ENCODE measurements around the gene DNM2.

DNM2 gene

GRCh38 chr19:10800488-10800887, 82.6 kb downstream of the DNM2 start:
- Histone ChIP-seq H3K4me2 (ENCODE audit: low read length, poor library complexity, severe bottlenecking) (no peak overlapping the region), H3K23ac (ENCODE audit: low read length in 2 of 2) (no peak overlapping the region), H2AK5ac (ENCODE audit: low read length, severe bottlenecking) (no peak overlapping the region), H3K4me3 (ENCODE audit: insufficient read depth in 1 of 2, low read depth in 1 of 2, low read length in 2 of 2) (no peak overlapping the region), H3K4me1 (ENCODE audit: control insufficient read depth, insufficient read depth, low read depth, low read length) (no peaks in the 10 kb centered on the region), H2BK5ac (ENCODE audit: low read depth, low read length, poor library complexity, severe bottlenecking) (no peak overlapping the region), H3K27me3 (ENCODE audit: control insufficient read depth in 1 of 2, insufficient read depth in 1 of 2, low read length in 2 of 2) (no peaks in the 10 kb centered on the region), H4K91ac (ENCODE audit: low read length) (no peak overlapping the region), H3K14ac (ENCODE audit: low read length in 2 of 2) (no peak overlapping the region), H3K36me3 (ENCODE audit: control insufficient read depth in 1 of 2, insufficient read depth in 2 of 2, low read depth in 1 of 2, low read length in 2 of 2) (peaks cover 92% of the 10 kb centered on the region in 2 experiments), H4K8ac (ENCODE audit: low read length) (no peak overlapping the region), H3K18ac (ENCODE audit: low read depth in 1 of 2, low read length in 2 of 2) (no peak overlapping the region), H3K27ac (ENCODE audit: low read length, poor library complexity, severe bottlenecking) (no peak overlapping the region), H3K79me1 (replicated peaks; ENCODE audit: low read length, poor library complexity, severe bottlenecking) (peaks cover 40% of the 10 kb centered on the region), H2BK120ac (ENCODE audit: low read depth, low read length) (no peak overlapping the region), H2BK15ac (ENCODE audit: low read depth, poor library complexity, severe bottlenecking) (no peak overlapping the region), H3K9me3 (ENCODE audit: control insufficient read depth, low read length) (no peaks in the 10 kb centered on the region), H3K9ac (ENCODE audit: low read length) (no peak overlapping the region), H3K4ac (ENCODE audit: low read depth in 1 of 2, low read length in 2 of 2) (no peak overlapping the region), H2BK12ac (ENCODE audit: low read length in 2 of 2) (no peak overlapping the region), H2AFZ (ENCODE audit: low read depth, low read length) (no peak overlapping the region)
- WGBS = 97% methylated on average over 9 of the region's 9 CpGs
- DNase-seq = no peak

- no peak overlapping the region for H3K18ac ChIP-seq (ENCODE audit: low read depth in 1 of 2, low read length in 2 of 2)
- no peaks in the 10 kb centered on the region for H3K27me3 ChIP-seq (ENCODE audit: control insufficient read depth in 1 of 2, insufficient read depth in 1 of 2, low read length in 2 of 2)
- H2BK15ac ChIP-seq (ENCODE audit: low read depth, poor library complexity, severe bottlenecking) = no peak overlapping the region
- no peak overlapping the region for H2AK5ac ChIP-seq (ENCODE audit: low read length, severe bottlenecking)
- no peak overlapping the region for H4K8ac ChIP-seq (ENCODE audit: low read length)
- H2BK12ac ChIP-seq (ENCODE audit: low read length in 2 of 2) = no peak overlapping the region
- H2AFZ ChIP-seq (ENCODE audit: low read depth, low read length) = no peak overlapping the region
- H3K9ac ChIP-seq (ENCODE audit: low read length) = no peak overlapping the region
- no peak for DNase-seq
- no peak overlapping the region for H3K23ac ChIP-seq (ENCODE audit: low read length in 2 of 2)
- H3K27ac ChIP-seq (ENCODE audit: low read length, poor library complexity, severe bottlenecking) = no peak overlapping the region
- 97% methylated on average over 5 of the region's 5 CpGs for WGBS
- no peak overlapping the region for H2BK120ac ChIP-seq (ENCODE audit: low read depth, low read length)
- H2BK5ac ChIP-seq (ENCODE audit: low read depth, low read length, poor library complexity, severe bottlenecking) = no peak overlapping the region
- H3K4me3 ChIP-seq (ENCODE audit: insufficient read depth in 1 of 2, low read depth in 1 of 2, low read length in 2 of 2) = no peak overlapping the region
- peaks cover 34% of the 10 kb centered on the region for H3K79me1 ChIP-seq (replicated peaks; ENCODE audit: low read length, poor library complexity, severe bottlenecking)
- no peak overlapping the region for H3K4me2 ChIP-seq (ENCODE audit: low read length, poor library complexity, severe bottlenecking)
- H3K4ac ChIP-seq (ENCODE audit: low read depth in 1 of 2, low read length in 2 of 2) = no peak overlapping the region
- H4K91ac ChIP-seq (ENCODE audit: low read length) = no peak overlapping the region
- no peaks in the 10 kb centered on the region for H3K4me1 ChIP-seq (ENCODE audit: control insufficient read depth, insufficient read depth, low read depth, low read length)
- no peaks in the 10 kb centered on the region for H3K9me3 ChIP-seq (ENCODE audit: control insufficient read depth, low read length)
- peaks cover 82 to 83% of the 10 kb centered on the region in 2 experiments for H3K36me3 ChIP-seq (ENCODE audit: control insufficient read depth in 1 of 2, insufficient read depth in 2 of 2, low read depth in 1 of 2, low read length in 2 of 2)
- no peak overlapping the region for H3K14ac ChIP-seq (ENCODE audit: low read length in 2 of 2)
Observed at GRCh38 chr19:10802479-10802878, 84.6 kb downstream of the DNM2 start.

DNA sequence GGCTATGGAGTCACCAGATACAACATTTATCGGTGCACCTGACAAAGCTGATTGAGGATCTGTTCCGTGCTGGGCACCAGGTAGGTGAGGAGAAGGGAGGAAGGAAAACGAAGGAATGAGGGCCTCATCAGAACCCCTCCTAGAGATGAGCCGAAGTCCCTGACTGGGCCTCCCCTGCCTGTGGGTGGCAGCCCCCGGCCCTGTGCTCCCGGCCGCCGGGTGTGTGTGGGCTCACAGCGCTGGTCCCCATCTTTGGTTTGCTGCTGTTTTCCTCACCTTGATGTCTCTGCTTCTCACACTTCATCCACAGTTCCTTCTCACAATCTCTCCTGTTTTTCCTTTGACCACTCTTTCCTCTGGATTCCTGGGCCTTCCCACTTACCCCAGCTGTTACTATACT, 85.4 kb downstream of the DNM2 start:
- H3K9me3 ChIP-seq (ENCODE audit: control insufficient read depth, low read length) = no peaks in the 10 kb centered on the region
- no peaks in the 10 kb centered on the region for H3K4me1 ChIP-seq (ENCODE audit: control insufficient read depth, insufficient read depth, low read depth, low read length)
- H3K18ac ChIP-seq (ENCODE audit: low read depth in 1 of 2, low read length in 2 of 2) = no peak overlapping the region
- no peak overlapping the region for H3K4ac ChIP-seq (ENCODE audit: low read depth in 1 of 2, low read length in 2 of 2)
- H3K4me2 ChIP-seq (ENCODE audit: low read length, poor library complexity, severe bottlenecking) = no peak overlapping the region
- no peak overlapping the region for H3K9ac ChIP-seq (ENCODE audit: low read length)
- no peak overlapping the region for H4K8ac ChIP-seq (ENCODE audit: low read length)
- H3K14ac ChIP-seq (ENCODE audit: low read length in 2 of 2) = no peak overlapping the region
- H4K91ac ChIP-seq (ENCODE audit: low read length) = no peak overlapping the region
- H3K36me3 ChIP-seq (ENCODE audit: control insufficient read depth in 1 of 2, insufficient read depth in 2 of 2, low read depth in 1 of 2, low read length in 2 of 2) = peaks cover 74 to 80% of the 10 kb centered on the region in 2 experiments
- H3K23ac ChIP-seq (ENCODE audit: low read length in 2 of 2) = no peak overlapping the region
- no peak overlapping the region for H2BK12ac ChIP-seq (ENCODE audit: low read length in 2 of 2)
- H2AFZ ChIP-seq (ENCODE audit: low read depth, low read length) = no peak overlapping the region
- H3K27me3 ChIP-seq (ENCODE audit: control insufficient read depth in 1 of 2, insufficient read depth in 1 of 2, low read length in 2 of 2) = no peaks in the 10 kb centered on the region
- no peak for DNase-seq
- no peak overlapping the region for H2AK5ac ChIP-seq (ENCODE audit: low read length, severe bottlenecking)
- no peak overlapping the region for H2BK5ac ChIP-seq (ENCODE audit: low read depth, low read length, poor library complexity, severe bottlenecking)
- H2BK120ac ChIP-seq (ENCODE audit: low read depth, low read length) = no peak overlapping the region
- no peak overlapping the region for H3K27ac ChIP-seq (ENCODE audit: low read length, poor library complexity, severe bottlenecking)
- H2BK15ac ChIP-seq (ENCODE audit: low read depth, poor library complexity, severe bottlenecking) = no peak overlapping the region
- 96% methylated on average over 9 of the region's 9 CpGs for WGBS
- peaks cover 27% of the 10 kb centered on the region for H3K79me1 ChIP-seq (replicated peaks; ENCODE audit: low read length, poor library complexity, severe bottlenecking)
- H3K4me3 ChIP-seq (ENCODE audit: insufficient read depth in 1 of 2, low read depth in 1 of 2, low read length in 2 of 2) = no peak overlapping the region

DNA sequence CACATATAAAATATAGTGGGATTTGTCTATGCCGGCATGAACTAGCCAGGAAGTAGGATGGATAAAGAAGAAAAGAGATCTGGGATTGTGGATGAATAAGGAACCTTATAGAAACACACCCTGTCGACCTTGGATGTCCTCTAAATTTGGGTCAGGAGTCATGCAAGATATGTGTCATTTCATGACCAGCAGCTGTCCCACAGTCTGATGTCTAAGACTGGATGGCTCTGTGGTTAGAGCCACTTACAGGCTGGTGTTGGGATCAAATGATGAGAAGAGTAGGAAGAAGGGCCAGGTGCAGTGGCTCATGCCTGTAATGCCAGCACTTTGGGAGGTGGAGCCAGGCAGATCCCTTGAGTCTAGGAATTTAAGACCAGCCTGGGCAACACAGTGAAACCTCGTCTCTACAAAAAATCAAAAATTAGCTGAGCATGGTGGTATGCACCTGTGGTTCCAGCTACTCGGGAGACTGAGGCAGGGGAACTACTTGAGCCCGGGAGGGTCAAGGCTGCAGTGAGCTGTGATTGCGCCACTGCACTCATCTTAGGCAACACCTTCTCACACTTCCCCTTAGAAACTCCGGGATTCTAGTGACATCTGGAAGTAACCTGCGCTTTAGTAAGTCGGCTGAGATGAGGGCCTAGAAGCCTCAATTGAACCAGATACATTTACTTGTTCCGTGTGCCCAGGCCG, 87.3 kb downstream of the DNM2 start:
- WGBS = 97% methylated on average over 11 of the region's 11 CpGs
- Histone ChIP-seq H2BK12ac (ENCODE audit: low read length in 2 of 2) (no peak overlapping the region), H2BK5ac (ENCODE audit: low read depth, low read length, poor library complexity, severe bottlenecking) (no peak overlapping the region), H3K9me3 (ENCODE audit: control insufficient read depth, low read length) (no peaks in the 10 kb centered on the region), H2AK5ac (ENCODE audit: low read length, severe bottlenecking) (no peak overlapping the region), H4K91ac (ENCODE audit: low read length) (no peak overlapping the region), H2BK15ac (ENCODE audit: low read depth, poor library complexity, severe bottlenecking) (no peak overlapping the region), H2BK120ac (ENCODE audit: low read depth, low read length) (no peak overlapping the region), H3K36me3 (ENCODE audit: control insufficient read depth in 1 of 2, insufficient read depth in 2 of 2, low read depth in 1 of 2, low read length in 2 of 2) (peaks cover 76 to 79% of the 10 kb centered on the region in 2 experiments), H3K27me3 (ENCODE audit: control insufficient read depth in 1 of 2, insufficient read depth in 1 of 2, low read length in 2 of 2) (no peaks in the 10 kb centered on the region), H3K79me1 (replicated peaks; ENCODE audit: low read length, poor library complexity, severe bottlenecking) (peaks cover 29% of the 10 kb centered on the region), H3K23ac (ENCODE audit: low read length in 2 of 2) (no peak overlapping the region), H3K4me2 (ENCODE audit: low read length, poor library complexity, severe bottlenecking) (no peak overlapping the region), H4K8ac (ENCODE audit: low read length) (no peak overlapping the region), H3K4me1 (ENCODE audit: control insufficient read depth, insufficient read depth, low read depth, low read length) (peaks cover 12% of the 10 kb centered on the region), H3K9ac (ENCODE audit: low read length) (no peak overlapping the region), H3K14ac (ENCODE audit: low read length in 2 of 2) (no peak overlapping the region), H2AFZ (ENCODE audit: low read depth, low read length) (no peak overlapping the region), H3K4ac (ENCODE audit: low read depth in 1 of 2, low read length in 2 of 2) (no peak overlapping the region), H3K4me3 (ENCODE audit: insufficient read depth in 1 of 2, low read depth in 1 of 2, low read length in 2 of 2) (no peak overlapping the region), H3K18ac (ENCODE audit: low read depth in 1 of 2, low read length in 2 of 2) (no peak overlapping the region), H3K27ac (ENCODE audit: low read length, poor library complexity, severe bottlenecking) (no peak overlapping the region)
- DNase-seq = no peak
